H9 (cell line): ENCODE data around the gene ALX4. TPM values are rescaled to one million over a fixed set of nuclear protein-coding genes. Genes with fewer than 3 reads are reported as not detected.

Experiments
- DNase-seq: peaks from one replicate; pipeline ENCODE4 v3.0.0-alpha.2; 2017
- H2AFZ ChIP-seq: one replicate; pipeline ENCODE4 v1.6.1; 2013; ENCODE audit warnings: mild to moderate bottlenecking, low read length, control low read depth, moderate library complexity
- H2AK5ac ChIP-seq: 2 replicates; pipeline ENCODE4 v1.6.1; 2013; ENCODE audit warnings: low read length, control low read depth, mixed read lengths; ENCODE audit not compliant: insufficient read length
- H2BK120ac ChIP-seq: one replicate; pipeline ENCODE4 v1.6.1; 2013; ENCODE audit warnings: low read depth, mild to moderate bottlenecking, low read length, control low read depth, inconsistent platforms; ENCODE audit not compliant: poor library complexity, severe bottlenecking
- H2BK12ac ChIP-seq: 2 replicates; pipeline ENCODE4 v1.6.1; 2013; ENCODE audit warnings: low read length, control low read depth, mixed read lengths, low read depth; ENCODE audit not compliant: insufficient read length
- H2BK15ac ChIP-seq: 2 replicates; pipeline ENCODE4 v1.6.1; 2013; ENCODE audit warnings: low read depth, low read length, control low read depth
- H2BK20ac ChIP-seq: one replicate; pipeline ENCODE4 v1.6.1; 2013; ENCODE audit warnings: low read depth, mild to moderate bottlenecking, low read length, control low read depth, inconsistent platforms; ENCODE audit not compliant: poor library complexity, severe bottlenecking
- H2BK5ac ChIP-seq: 2 replicates; pipeline ENCODE4 v1.6.1; 2013; ENCODE audit warnings: low read length, control low read depth, mixed read lengths; ENCODE audit not compliant: insufficient read length
- H3K14ac ChIP-seq: 2 replicates; pipeline ENCODE4 v1.6.1; 2013; ENCODE audit warnings: low read length, control low read depth; ENCODE audit not compliant: insufficient read depth
- H3K18ac ChIP-seq: 2 replicates; pipeline ENCODE4 v1.6.1; 2013; ENCODE audit warnings: low read depth, mild to moderate bottlenecking, mixed read lengths, low read length, control low read depth; ENCODE audit not compliant: insufficient read length
- H3K23ac ChIP-seq: 2 replicates; pipeline ENCODE4 v1.6.1; 2013; ENCODE audit warnings: low read length, control low read depth, mixed read lengths, low read depth; ENCODE audit not compliant: insufficient read length
- H3K23me2 ChIP-seq: 2 replicates; pipeline ENCODE4 v1.6.1; 2013; ENCODE audit warnings: low read depth, mild to moderate bottlenecking, mixed read lengths, low read length, control low read depth; ENCODE audit not compliant: insufficient read length, poor library complexity, severe bottlenecking
- H3K27ac ChIP-seq: 2 replicates; pipeline ENCODE4 v1.5.1; 2013; ENCODE audit warnings: low read length, control low read depth, mixed read lengths, low read depth; ENCODE audit not compliant: insufficient read length
- H3K27me3 ChIP-seq: 2 replicates; pipeline ENCODE4 v1.6.1; 2013; ENCODE audit warnings: low read length, control low read depth, inconsistent platforms; ENCODE audit not compliant: insufficient read depth
- H3K4ac ChIP-seq: 2 replicates; pipeline ENCODE4 v1.6.1; 2013; ENCODE audit warnings: low read depth, mild to moderate bottlenecking, control low read depth, inconsistent platforms, low read length, moderate library complexity
- H3K4me1 ChIP-seq: 2 replicates; pipeline ENCODE4 v1.6.1; 2013; ENCODE audit warnings: low read length, control low read depth, inconsistent platforms; ENCODE audit not compliant: insufficient read depth
- H3K4me2 ChIP-seq: 2 replicates; pipeline ENCODE4 v1.6.1; 2013; ENCODE audit warnings: low read length, control low read depth, mixed read lengths; ENCODE audit not compliant: insufficient read length, insufficient read depth
- H3K56ac ChIP-seq: 2 replicates; pipeline ENCODE4 v1.6.1; 2013; ENCODE audit warnings: low read depth, mild to moderate bottlenecking, mixed read lengths, low read length, control low read depth; ENCODE audit not compliant: insufficient read length
- H3K79me1 ChIP-seq: 2 replicates; pipeline ENCODE4 v1.6.1; 2013; ENCODE audit warnings: low read depth, mild to moderate bottlenecking, moderate library complexity, low read length, control low read depth, inconsistent platforms; ENCODE audit not compliant: insufficient read depth, poor library complexity, severe bottlenecking
- H3K79me2 ChIP-seq: 2 replicates; pipeline ENCODE4 v1.6.1; 2013; ENCODE audit warnings: low read length, control low read depth, inconsistent platforms; ENCODE audit not compliant: insufficient read depth
- H3K9ac ChIP-seq: 2 replicates; pipeline ENCODE4 v1.6.1; 2013; ENCODE audit warnings: low read length, control low read depth, mixed read lengths; ENCODE audit not compliant: insufficient read length; ENCODE audit errors: extremely low read depth
- H3K9me3 ChIP-seq: one replicate; pipeline ENCODE4 v1.6.1; 2013; ENCODE audit warnings: low read depth, low read length, inconsistent platforms; ENCODE audit not compliant: control insufficient read depth
- H3T11ph ChIP-seq: one replicate; pipeline ENCODE4 v1.6.1; 2013; ENCODE audit warnings: mild to moderate bottlenecking, low read length, control low read depth, inconsistent platforms
- H4K20me1 ChIP-seq: one replicate; pipeline ENCODE4 v1.6.1; 2013; ENCODE audit not compliant: control insufficient read depth, insufficient read length, insufficient read depth
- H4K5ac ChIP-seq: 2 replicates; pipeline ENCODE4 v1.6.1; 2013; ENCODE audit warnings: low read depth, mild to moderate bottlenecking, mixed read lengths, low read length, control low read depth; ENCODE audit not compliant: insufficient read length
- H4K8ac ChIP-seq: replicated peaks from 2 replicates; pipeline ENCODE4 v1.6.1; 2013; ENCODE audit warnings: low read length, control low read depth, mixed read lengths, low read depth; ENCODE audit not compliant: insufficient read length
- H4K91ac ChIP-seq: 2 replicates; pipeline ENCODE4 v1.6.1; 2013; ENCODE audit warnings: low read depth, mild to moderate bottlenecking, moderate library complexity, mixed read lengths, low read length, control low read depth; ENCODE audit not compliant: insufficient read length
- H3K27ac Mint-ChIP-seq, 3 experiments: 2 replicates in 2 of 3; 3 replicates in 1 of 3; pipeline ENCODE4 v1.8.0; 2020 to 2021; ENCODE audit warnings: mixed read lengths in 3 of 3, mild to moderate bottlenecking in 1 of 3, moderate library complexity in 1 of 3
- H3K27me3 Mint-ChIP-seq: 2 replicates; pipeline ENCODE4 v1.8.0; 2021; ENCODE audit warnings: low read depth, mild to moderate bottlenecking, moderate library complexity, mixed read lengths
- H3K36me3 Mint-ChIP-seq, 3 experiments: 2 replicates in 2 of 3; 3 replicates in 1 of 3; pipeline ENCODE4 v1.8.0; 2020 to 2021; ENCODE audit warnings: low read depth in 3 of 3, mixed read lengths in 3 of 3; ENCODE audit not compliant: insufficient read depth in 1 of 3
- H3K4me1 Mint-ChIP-seq, 2 experiments: 2 replicates each; pipeline ENCODE4 v1.8.0; 2020; ENCODE audit warnings: mixed read lengths in 2 of 2
- H3K4me3 Mint-ChIP-seq, 2 experiments: 2 replicates in 1 of 2; 3 replicates in 1 of 2; pipeline ENCODE4 v1.8.0; 2020 to 2021; ENCODE audit warnings: mild to moderate bottlenecking in 2 of 2, mixed read lengths in 2 of 2, moderate library complexity in 1 of 2
- H3K9me3 Mint-ChIP-seq, 2 experiments: 2 replicates in 1 of 2; 3 replicates in 1 of 2; pipeline ENCODE4 v1.8.0; 2020; ENCODE audit warnings: mild to moderate bottlenecking in 2 of 2, mixed read lengths in 2 of 2, moderate library complexity in 1 of 2
- WGBS: extraction: QIAGEN DNeasy Blood & Tissue Kit; methylation state at CpG from one replicate; pipeline ENCODE4 v1.1.7; 2013; ENCODE audit warnings: missing lambda C conversion rate, low lambda C conversion rate, mixed read lengths; ENCODE audit not compliant: insufficient read length; ENCODE audit errors: extremely low coverage; 5-methylcytosine and 5-hydroxymethylcytosine counted together
- total RNA-seq: library from RNA; stranded (reverse); gene quantifications from 2 replicates; pipeline ENCODE4 v1.2.1, GENCODE V29; 2021
- TF ChIP-seq, protein P1 (sequence below): fragments of 200-600 bp; sonication (generic); conservative IDR thresholded peaks from 3 replicates; pipeline ENCODE4 v1.8.0; 2021; ENCODE audit warnings: antibody characterized with exemption, mild to moderate bottlenecking

ALX4 gene
- total RNA-seq, 1 experiment from 2014 or later, result not detected

- no peak overlapping the region for H2BK20ac ChIP-seq
- H3K36me3 Mint-ChIP-seq, result peaks cover 13 to 28% (median 14%) of the 10 kb centered on the region in 3 experiments
- WGBS, result no CpG with 5 or more reads among the region's 4 CpGs
- H2BK15ac ChIP-seq, result no peak overlapping the region
- H4K20me1 ChIP-seq, result no peaks in the 10 kb centered on the region
- H3K4me1 Mint-ChIP-seq, result peaks cover 34 to 41% of the 10 kb centered on the region in 2 experiments
- H3K4me2 ChIP-seq, result no peak overlapping the region
- no peak overlapping the region for H4K91ac ChIP-seq
- H4K8ac ChIP-seq, result no peak overlapping the region
- H2BK5ac ChIP-seq, result no peak overlapping the region
- no peak for DNase-seq
- no peak overlapping the region for H2BK120ac ChIP-seq
- H3K27ac ChIP-seq, result no peak overlapping the region
- H3K27ac Mint-ChIP-seq, result no peak overlapping the region
- H2AFZ ChIP-seq, result no peak overlapping the region
- H2BK12ac ChIP-seq, result no peak overlapping the region
- H3K79me2 ChIP-seq, result no peaks in the 10 kb centered on the region
- no peak overlapping the region for H3K18ac ChIP-seq
- H3K4me3 Mint-ChIP-seq, result no peak overlapping the region
- no peaks in the 10 kb centered on the region for H3K27me3 Mint-ChIP-seq
- H3K23me2 ChIP-seq, result no peaks in the 10 kb centered on the region
- TF ChIP-seq, protein P1, sequence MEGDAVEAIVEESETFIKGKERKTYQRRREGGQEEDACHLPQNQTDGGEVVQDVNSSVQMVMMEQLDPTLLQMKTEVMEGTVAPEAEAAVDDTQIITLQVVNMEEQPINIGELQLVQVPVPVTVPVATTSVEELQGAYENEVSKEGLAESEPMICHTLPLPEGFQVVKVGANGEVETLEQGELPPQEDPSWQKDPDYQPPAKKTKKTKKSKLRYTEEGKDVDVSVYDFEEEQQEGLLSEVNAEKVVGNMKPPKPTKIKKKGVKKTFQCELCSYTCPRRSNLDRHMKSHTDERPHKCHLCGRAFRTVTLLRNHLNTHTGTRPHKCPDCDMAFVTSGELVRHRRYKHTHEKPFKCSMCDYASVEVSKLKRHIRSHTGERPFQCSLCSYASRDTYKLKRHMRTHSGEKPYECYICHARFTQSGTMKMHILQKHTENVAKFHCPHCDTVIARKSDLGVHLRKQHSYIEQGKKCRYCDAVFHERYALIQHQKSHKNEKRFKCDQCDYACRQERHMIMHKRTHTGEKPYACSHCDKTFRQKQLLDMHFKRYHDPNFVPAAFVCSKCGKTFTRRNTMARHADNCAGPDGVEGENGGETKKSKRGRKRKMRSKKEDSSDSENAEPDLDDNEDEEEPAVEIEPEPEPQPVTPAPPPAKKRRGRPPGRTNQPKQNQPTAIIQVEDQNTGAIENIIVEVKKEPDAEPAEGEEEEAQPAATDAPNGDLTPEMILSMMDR, result no peak
- peaks cover 0 to 2% of the 10 kb centered on the region in 2 experiments; a peak in 1 of 5 replicates for H3K9me3 Mint-ChIP-seq
- H3K9me3 ChIP-seq, result no peaks in the 10 kb centered on the region
- no peak overlapping the region for H3T11ph ChIP-seq
- H3K23ac ChIP-seq, result no peak overlapping the region
- H3K9ac ChIP-seq, result no peak overlapping the region
- H3K56ac ChIP-seq, result no peak overlapping the region
- H3K14ac ChIP-seq, result no peak overlapping the region
- H2AK5ac ChIP-seq, result no peak overlapping the region
- H3K4me1 ChIP-seq, result peaks cover 13% of the 10 kb centered on the region; the same call in 1 of the 2 replicates
- H3K27me3 ChIP-seq, result no peaks in the 10 kb centered on the region
- no peak overlapping the region for H3K4ac ChIP-seq
- no peaks in the 10 kb centered on the region for H3K79me1 ChIP-seq
- H4K5ac ChIP-seq, result no peak overlapping the region
Measured at GRCh38 chr11:44246726-44247125, 63.2 kb downstream of the ALX4 start.
